Activated T-helper 17 cell treated with anti-CD3 and anti-CD28 coated beads, Interleukin-2, amount 50 U/mL, for 72 hours (primary cell): Measurements from ENCODE around the gene MB. TPM values are rescaled to one million over a fixed set of nuclear protein-coding genes. Genes with fewer than 3 reads are reported as not detected.
"Not testable (repeated sequence)": the region's sequence is repeated elsewhere in the genome, so short reads cannot be mapped to it uniquely, and the experiment has no call there.

ENCODE experiments used
- ATAC-seq: fragments of 150-1000 bp; cut with Tn5 transposase; replicated peaks from 2 replicates; pipeline ENCODE4 v1.10.0; 2021; ENCODE audit warnings: mild to moderate bottlenecking, moderate library complexity
- H3K27ac Mint-ChIP-seq: one replicate; pipeline ENCODE4 v1.8.0; 2022; ENCODE audit warnings: mixed read lengths
- H3K27me3 Mint-ChIP-seq: one replicate; pipeline ENCODE4 v1.8.0; 2022; ENCODE audit warnings: mixed read lengths
- H3K36me3 Mint-ChIP-seq: one replicate; pipeline ENCODE4 v1.8.0; 2022; ENCODE audit warnings: low read depth, mild to moderate bottlenecking, mixed read lengths
- H3K4me1 Mint-ChIP-seq: one replicate; pipeline ENCODE4 v1.8.0; 2022; ENCODE audit warnings: mixed read lengths
- H3K4me3 Mint-ChIP-seq: one replicate; pipeline ENCODE4 v1.8.0; 2022; ENCODE audit warnings: mild to moderate bottlenecking, mixed read lengths
- H3K9me3 Mint-ChIP-seq: one replicate; pipeline ENCODE4 v1.8.0; 2022; ENCODE audit warnings: mixed read lengths
- total RNA-seq, 2 donors: library from RNA; stranded (reverse); gene quantifications; one replicate each; pipeline ENCODE4 v1.2.3, GENCODE V29; 2022

MB gene
- under 1 TPM in 1 of 2 donors, not detected in 1; 0.50 TPM for total RNA-seq

DNA sequence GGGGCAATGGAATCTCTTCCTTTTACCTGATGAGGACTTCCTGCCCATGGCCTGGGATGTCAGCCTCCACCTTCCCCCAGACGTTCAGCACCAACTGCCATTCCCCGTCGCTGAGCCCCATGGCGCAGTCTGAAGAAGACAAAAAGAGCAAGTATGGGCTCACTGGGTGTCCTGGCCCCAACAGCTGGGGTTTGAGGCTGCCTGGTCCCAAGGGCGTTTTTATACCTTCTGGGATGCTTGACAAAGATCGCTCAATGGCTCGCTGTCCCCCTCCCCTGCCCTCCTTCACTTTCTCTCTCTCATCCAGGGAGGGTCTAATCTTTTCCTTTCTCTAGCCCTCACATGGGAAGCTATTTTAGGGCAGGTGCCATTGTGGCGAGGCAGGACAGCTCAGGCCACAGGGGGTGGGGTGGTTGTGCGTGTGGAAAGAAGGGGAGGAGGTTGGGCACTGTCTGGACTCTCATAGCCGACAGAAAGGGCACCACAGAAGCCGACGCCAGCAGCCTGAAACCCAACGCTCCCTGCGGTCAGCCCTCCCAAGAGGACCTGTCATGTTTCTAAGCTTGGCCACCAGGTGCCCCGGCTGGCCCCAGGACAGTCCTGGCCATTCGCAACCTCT, at the start of gene MB:
MB (minus strand) TSS at position 193 of the 619 bp plus-strand sequence; CDS start at position 121, 72 bp downstream.
- Mint-ChIP-seq H3K9me3 (no peaks in the 10 kb centered on the region), H3K4me3 (no peak within 1 kb of the TSS), H3K27ac (no peak within 1 kb of the TSS), H3K4me1 (no peaks in the 10 kb centered on the region), H3K27me3 (no peaks in the 10 kb centered on the region), H3K36me3 (no peaks in the 10 kb centered on the region)
- no peak for ATAC-seq

DNA sequence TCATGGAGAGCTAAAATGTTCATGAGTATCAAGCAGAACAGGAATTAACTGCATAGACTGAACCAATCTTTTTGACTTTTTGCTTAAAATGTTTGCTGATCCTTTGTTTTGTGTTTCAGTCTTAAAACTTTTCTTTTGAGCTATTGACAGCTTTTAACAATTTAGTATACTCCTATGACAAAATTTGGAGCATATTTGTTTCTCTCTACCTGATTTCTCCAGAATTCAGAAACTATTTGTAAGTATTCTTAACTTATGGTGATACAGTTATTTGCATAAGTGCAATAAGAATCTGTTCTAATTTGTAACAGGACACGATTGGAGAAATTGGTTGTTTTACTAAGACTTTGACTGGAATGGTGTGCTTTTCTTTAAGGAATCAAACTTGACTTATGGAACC, 49.6 kb upstream of the MB start:
- not testable (repeated sequence) for H3K4me1 Mint-ChIP-seq, H3K27ac Mint-ChIP-seq, H3K4me3 Mint-ChIP-seq, ATAC-seq, H3K9me3 Mint-ChIP-seq, H3K27me3 Mint-ChIP-seq
- H3K36me3 Mint-ChIP-seq = peaks cover 53% of the 10 kb centered on the region

- Mint-ChIP-seq H3K27ac (no peak overlapping the region), H3K27me3 (no peaks in the 10 kb centered on the region), H3K36me3 (peaks cover 69% of the 10 kb centered on the region), H3K4me1 (peaks cover 16% of the 10 kb centered on the region), H3K4me3 (no peak overlapping the region), H3K9me3 (no peaks in the 10 kb centered on the region)
- no peak for ATAC-seq
Measured at GRCh38 chr22:35664955-35665587, 47.9 kb upstream of the MB start.

GRCh38 chr22:35663371-35663770, 46.2 kb upstream of the MB start:
- peaks cover 86% of the 10 kb centered on the region for H3K36me3 Mint-ChIP-seq
- no peaks in the 10 kb centered on the region for H3K9me3 Mint-ChIP-seq
- H3K27me3 Mint-ChIP-seq = no peaks in the 10 kb centered on the region
- peak overlapping the region; percentile 82 for H3K4me3 Mint-ChIP-seq
- peaks cover 21% of the 10 kb centered on the region for H3K4me1 Mint-ChIP-seq
- ATAC-seq = no peak
- peak overlapping the region; percentile 100 for H3K27ac Mint-ChIP-seq

DNA sequence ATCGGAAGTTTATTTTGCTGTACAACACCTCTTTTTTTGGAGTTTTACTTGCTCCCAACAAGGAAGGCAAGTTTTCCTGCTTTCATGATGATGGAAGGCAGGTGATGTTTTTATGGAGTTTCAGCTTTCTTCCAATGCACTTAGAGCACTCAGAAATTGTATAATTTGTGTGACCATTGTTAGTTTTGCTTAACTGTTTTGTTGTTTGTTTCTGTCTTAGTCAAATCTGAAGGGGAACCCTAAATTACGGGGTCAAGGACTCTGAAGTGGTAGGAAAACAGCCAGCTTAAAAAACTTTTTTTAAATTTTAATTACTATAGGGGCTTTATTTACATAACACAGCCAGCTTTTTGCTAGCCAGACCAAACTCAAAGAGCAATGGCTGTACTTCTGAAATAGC, 45.8 kb upstream of the MB start:
- H3K4me1 Mint-ChIP-seq = peaks cover 26% of the 10 kb centered on the region
- no peak for ATAC-seq
- peak overlapping the region; percentile 82 for H3K4me3 Mint-ChIP-seq
- no peaks in the 10 kb centered on the region for H3K27me3 Mint-ChIP-seq
- peaks cover 86% of the 10 kb centered on the region for H3K36me3 Mint-ChIP-seq
- H3K9me3 Mint-ChIP-seq = peaks cover 3% of the 10 kb centered on the region
- H3K27ac Mint-ChIP-seq = peak overlapping the region; percentile 100

DNA sequence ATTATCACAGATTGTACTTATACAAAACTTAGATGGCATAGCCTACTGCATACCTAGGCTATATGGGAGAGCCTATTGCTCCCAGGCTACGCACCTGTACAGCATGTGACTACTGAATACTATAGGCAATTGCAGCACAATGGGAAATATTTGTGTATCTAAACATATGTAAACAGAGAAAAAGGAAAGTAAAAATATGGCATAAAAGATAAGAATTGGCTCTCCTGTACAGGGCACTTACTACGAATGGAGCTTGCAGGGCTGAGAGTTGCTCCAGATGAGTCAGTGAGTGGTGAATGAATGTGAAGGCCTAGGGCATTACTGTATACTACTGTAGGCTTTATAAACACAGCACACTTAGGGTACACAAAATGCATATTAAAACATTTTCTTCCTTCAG, 44.3 kb upstream of the MB start:
- Mint-ChIP-seq H3K4me3 (peak overlapping the region; percentile 82), H3K4me1 (peaks cover 33% of the 10 kb centered on the region)

GRCh38 chr22:35660291-35661127, 43.4 kb upstream of the MB start:
- Mint-ChIP-seq H3K36me3 (peaks cover 92% of the 10 kb centered on the region), H3K4me3 (peak overlapping the region; percentile 82)

More for the DNA sequence above, 44.3 kb upstream of the MB start:
- Mint-ChIP-seq H3K27ac (peak overlapping the region; percentile 100), H3K27me3 (no peaks in the 10 kb centered on the region), H3K36me3 (peaks cover 87% of the 10 kb centered on the region), H3K9me3 (peaks cover 3% of the 10 kb centered on the region)
- peak; percentile 63 for ATAC-seq

GRCh38 chr22:35657571-35658312, 40.6 kb upstream of the MB start:
- peaks cover 95% of the 10 kb centered on the region for H3K36me3 Mint-ChIP-seq
- H3K4me1 Mint-ChIP-seq = peaks cover 53% of the 10 kb centered on the region

More at GRCh38 chr22:35660291-35661127, 43.4 kb upstream of the MB start:
- Mint-ChIP-seq H3K4me1 (peaks cover 33% of the 10 kb centered on the region), H3K27me3 (no peaks in the 10 kb centered on the region), H3K9me3 (peaks cover 3% of the 10 kb centered on the region), H3K27ac (peak overlapping the region; percentile 100)
- peak; percentile 92 for ATAC-seq

GRCh38 chr22:35656284-35656752, 39.2 kb upstream of the MB start:
- Mint-ChIP-seq H3K9me3 (peaks cover 3% of the 10 kb centered on the region), H3K27ac (peak overlapping the region; percentile 12), H3K4me3 (no peak overlapping the region), H3K4me1 (peaks cover 46% of the 10 kb centered on the region), H3K27me3 (no peaks in the 10 kb centered on the region), H3K36me3 (peaks cover 85% of the 10 kb centered on the region)
- no peak for ATAC-seq

More at GRCh38 chr22:35657571-35658312, 40.6 kb upstream of the MB start:
- no peak overlapping the region for H3K4me3 Mint-ChIP-seq
- H3K27me3 Mint-ChIP-seq = no peaks in the 10 kb centered on the region
- H3K27ac Mint-ChIP-seq = peak overlapping the region; percentile 100
- peaks cover 3% of the 10 kb centered on the region for H3K9me3 Mint-ChIP-seq
- ATAC-seq = no peak

DNA sequence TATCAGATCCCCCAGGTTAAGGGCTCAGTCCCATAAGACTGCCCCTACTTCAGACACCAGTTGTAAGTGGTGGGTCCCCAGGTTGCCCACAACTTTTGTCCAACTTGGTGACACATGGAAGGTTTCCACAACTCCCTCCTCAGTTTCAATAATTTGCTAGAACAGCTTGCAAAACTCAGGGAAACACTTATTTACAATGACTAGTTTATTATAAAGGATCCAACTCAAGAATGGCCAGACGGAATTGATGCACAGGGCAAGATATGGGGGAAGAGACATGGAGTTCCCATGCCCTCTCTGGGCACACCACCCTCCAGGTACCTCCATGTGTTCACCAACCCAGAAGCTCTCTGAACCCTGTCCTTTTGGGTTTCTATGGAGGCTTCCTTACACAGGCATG, 36.7 kb upstream of the MB start:
- no peaks in the 10 kb centered on the region for H3K27me3 Mint-ChIP-seq
- peaks cover 46% of the 10 kb centered on the region for H3K4me1 Mint-ChIP-seq
- H3K27ac Mint-ChIP-seq = peak overlapping the region; percentile 84
- peaks cover 84% of the 10 kb centered on the region for H3K36me3 Mint-ChIP-seq
- ATAC-seq = no peak
- peaks cover 3% of the 10 kb centered on the region for H3K9me3 Mint-ChIP-seq
- peak overlapping the region; percentile 24 for H3K4me3 Mint-ChIP-seq

- peaks cover 66% of the 10 kb centered on the region for H3K36me3 Mint-ChIP-seq
- no peak overlapping the region for H3K27ac Mint-ChIP-seq
- ATAC-seq = no peak
- H3K4me1 Mint-ChIP-seq = peaks cover 41% of the 10 kb centered on the region
- H3K9me3 Mint-ChIP-seq = no peaks in the 10 kb centered on the region
- no peaks in the 10 kb centered on the region for H3K27me3 Mint-ChIP-seq
- H3K4me3 Mint-ChIP-seq = peak overlapping the region; percentile 96
Measured at GRCh38 chr22:35651085-35651484, 34.0 kb upstream of the MB start.

- Mint-ChIP-seq H3K27me3 (no peaks in the 10 kb centered on the region), H3K27ac (peak overlapping the region; percentile 100), H3K9me3 (no peaks in the 10 kb centered on the region), H3K36me3 (peaks cover 53% of the 10 kb centered on the region), H3K4me1 (peaks cover 37% of the 10 kb centered on the region), H3K4me3 (peak overlapping the region; percentile 96)
- no peak for ATAC-seq
Measured at GRCh38 chr22:35649636-35650250, 32.6 kb upstream of the MB start.

DNA sequence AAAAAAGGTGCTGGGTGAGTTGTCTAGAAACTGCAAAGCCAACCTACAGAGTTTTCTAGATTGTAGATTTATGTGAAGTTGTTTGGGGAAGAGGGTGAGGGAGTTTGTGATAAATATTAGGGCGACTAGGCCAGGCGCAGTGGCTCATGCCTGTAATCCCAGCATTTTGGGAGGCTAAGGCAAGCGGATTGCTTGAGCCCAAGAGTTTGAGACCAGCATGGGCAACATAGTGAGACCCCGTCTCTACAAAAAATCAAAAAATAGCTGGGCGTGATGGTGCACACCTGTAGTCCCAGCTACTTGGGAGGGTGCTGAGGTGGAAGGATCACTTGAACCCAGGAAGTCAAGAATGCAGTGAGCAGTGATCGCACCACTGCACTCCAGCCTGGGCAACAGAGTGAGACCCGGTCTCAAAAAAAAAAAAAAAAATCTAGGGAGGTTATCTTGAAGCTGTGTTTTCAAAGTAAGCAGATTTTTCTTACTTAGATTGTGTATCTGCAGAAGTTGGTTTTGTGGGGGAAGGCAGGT, 32.0 kb upstream of the MB start:
- no peaks in the 10 kb centered on the region for H3K27me3 Mint-ChIP-seq
- no peaks in the 10 kb centered on the region for H3K9me3 Mint-ChIP-seq
- H3K27ac Mint-ChIP-seq = peak overlapping the region; percentile 100
- peaks cover 30% of the 10 kb centered on the region for H3K4me1 Mint-ChIP-seq
- peaks cover 48% of the 10 kb centered on the region for H3K36me3 Mint-ChIP-seq
- peak overlapping the region; percentile 96 for H3K4me3 Mint-ChIP-seq
- no peak for ATAC-seq
